Subcutaneous adipose tissue (tissue), 4 donors: ENCODE data around the gene PIK3C2G. TPM values are rescaled to one million over a fixed set of nuclear protein-coding genes. Genes with fewer than 3 reads are reported as not detected.

ENCODE experiments used
- CTCF ChIP-seq: fragments of 450-650 bp; IDR thresholded peaks from one replicate; pipeline ENCODE4 v1.5.1; 2016; ENCODE audit warnings: low read depth, mild to moderate bottlenecking, control low read depth, antibody characterized with exemption, moderate library complexity
- total RNA-seq, 4 donors: library from RNA; depleted of rRNA; stranded (reverse); fragments of >200 nt; gene quantifications; one replicate each; pipeline ENCODE4 v1.1.0, GENCODE V29; 2016

The PIK3C2G gene
- total RNA-seq, 4 donors from 2014 or later: 0.19 to 0.22 TPM; not detected in 2

GRCh38 chr12:18643681-18644080 is 382.4 kb downstream of the PIK3C2G start:
- no peak for TF ChIP-seq CTCF

GRCh38 chr12:18644564-18644963 is 383.2 kb downstream of the PIK3C2G start:
- TF ChIP-seq CTCF: no peak

GRCh38 chr12:18646286-18646890 is 385.1 kb downstream of the PIK3C2G start:
- no peak for TF ChIP-seq CTCF

GRCh38 chr12:18651525-18651924 is 390.2 kb downstream of the PIK3C2G start:
- no peak for TF ChIP-seq CTCF

GRCh38 chr12:18652596-18652995 is 391.3 kb downstream of the PIK3C2G start:
- TF ChIP-seq CTCF: no peak

- TF ChIP-seq CTCF: no peak
Observed at GRCh38 chr12:18653465-18653864, 392.1 kb downstream of the PIK3C2G start.

- no peak for TF ChIP-seq CTCF
Observed at GRCh38 chr12:18655351-18655750, 394.0 kb downstream of the PIK3C2G start.
